PC-3 (cell line): ENCODE results near the gene LTB4R2. TPM values are rescaled to one million over a fixed set of nuclear protein-coding genes. Genes with fewer than 3 reads are reported as not detected.

Experiments
- ATAC-seq: fragments of 200-7000 bp; cut with Tn5 transposase; 2 replicates; pipeline ENCODE4 v1.9.1; 2020; ENCODE audit warnings: mild to moderate bottlenecking, moderate library complexity
- BruUV-seq: library from RNA; stranded (reverse); fragments of 400-500 nt; replicated peaks from 2 replicates; lab custom pipeline; 2021; lab: Mats Ljungman, UMichigan
- CTCF ChIA-PET: fragments of 300-600 bp; sonication (Branson Sonifier 250); formaldehyde crosslinking; loops from one replicate; lab custom pipeline; 2022; ENCODE audit warnings: antibody characterized with exemption; lab: Charles Lee
- POLR2A ChIA-PET: fragments of 300-600 bp; sonication (Branson Sonifier 250); formaldehyde crosslinking; loops from one replicate; lab custom pipeline; 2022; ENCODE audit warnings: antibody characterized with exemption; ENCODE audit not compliant: unreplicated experiment; lab: Charles Lee
- DNase-seq: peaks from one replicate; pipeline ENCODE4 v3.0.0-alpha.2; 2015
- H2AFZ ChIP-seq: fragments of 300-600 bp; sonication (generic); 2 replicates; pipeline ENCODE4 v1.6.0; 2016; ENCODE audit warnings: antibody characterized with exemption, low read length
- H3F3A ChIP-seq: fragments of 300-600 bp; sonication (generic); one replicate; pipeline ENCODE4 v1.6.0; 2017; ENCODE audit warnings: antibody characterized with exemption, low read length, control low read depth, mild to moderate bottlenecking; ENCODE audit not compliant: unreplicated experiment
- H3K27ac ChIP-seq: fragments of 300-600 bp; sonication (generic); 2 replicates; pipeline ENCODE4 v1.5.1; 2016; ENCODE audit warnings: mild to moderate bottlenecking, low read length
- H3K27me3 ChIP-seq: fragments of 300-600 bp; sonication (generic); 2 replicates; pipeline ENCODE4 v1.6.1; 2016; ENCODE audit warnings: low read length, mixed read lengths
- H3K36me3 ChIP-seq: fragments of 300-600 bp; sonication (generic); 2 replicates; pipeline ENCODE4 v1.6.1; 2016; ENCODE audit warnings: low read depth, mixed run types, low read length, mixed read lengths
- H3K4me1 ChIP-seq: fragments of 300-600 bp; sonication (generic); 2 replicates; pipeline ENCODE4 v1.5.1; 2016; ENCODE audit warnings: low read length; ENCODE audit not compliant: insufficient read depth
- H3K4me2 ChIP-seq: fragments of 300-600 bp; sonication (generic); 2 replicates; pipeline ENCODE4 v1.6.0; 2016; ENCODE audit warnings: low read length
- H3K4me3 ChIP-seq: fragments of 300-600 bp; sonication (generic); 2 replicates; pipeline ENCODE4 v1.5.1; 2016; ENCODE audit warnings: mild to moderate bottlenecking, low read length, mixed read lengths
- H3K79me2 ChIP-seq: fragments of 300-600 bp; sonication (generic); 2 replicates; pipeline ENCODE4 v1.6.1; 2017; ENCODE audit warnings: low read length, mixed read lengths
- H3K9ac ChIP-seq: fragments of 300-600 bp; sonication (generic); 2 replicates; pipeline ENCODE4 v1.6.0; 2016; ENCODE audit warnings: mild to moderate bottlenecking, low read length
- H3K9me2 ChIP-seq: fragments of 300-600 bp; sonication (generic); replicated peaks from 2 replicates; pipeline ENCODE4 v1.6.1; 2016; ENCODE audit warnings: mixed run types, low read length, mixed read lengths
- H3K9me3 ChIP-seq: fragments of 300-600 bp; sonication (generic); 2 replicates; pipeline ENCODE4 v1.6.1; 2016; ENCODE audit warnings: low read length, mixed read lengths
- H4K20me1 ChIP-seq: fragments of 300-600 bp; sonication (generic); 2 replicates; pipeline ENCODE4 v1.6.1; 2016; ENCODE audit warnings: low read length, mixed read lengths
- EZH2 ChIP-seq: fragments of 300-600 bp; sonication (generic); IDR thresholded peaks from one replicate; pipeline ENCODE4 v1.6.1; 2017; ENCODE audit warnings: antibody characterized with exemption, mild to moderate bottlenecking, low read length; ENCODE audit not compliant: unreplicated experiment
- EZH2phosphoT487 ChIP-seq: fragments of 300-600 bp; sonication (generic); IDR thresholded peaks from 2 replicates; pipeline ENCODE4 v1.6.1; 2018; ENCODE audit warnings: mild to moderate bottlenecking, antibody characterized with exemption, low read length, borderline replicate concordance
- intact Hi-C: fragments of 100-400 bp; cut with micrococcal nuclease; formaldehyde crosslinking; loops from 2 replicates; pipeline ENCODE4 v1.9.0; 2023
- total RNA-seq: library from RNA; depleted of rRNA; stranded (reverse); fragments of >200 nt; gene quantifications from 2 replicates; pipeline ENCODE4 v1.2.3, GENCODE V29; 2014
- TF ChIP-seq, protein P1 (sequence below): fragments of 300-600 bp; sonication (generic); conservative IDR thresholded peaks from 2 replicates; pipeline ENCODE4 v1.5.1; 2017; ENCODE audit warnings: antibody characterized with exemption, low read depth, mild to moderate bottlenecking, low read length

Gene LTB4R2
- total RNA-seq, 1 experiment from 2014 or later = 9.3 TPM

GRCh38 chr14:24335461-24336171 is 25.7 kb downstream of the LTB4R2 start:
- H3K27ac ChIP-seq = no peak overlapping the region
- ChIA-PET CTCF (no interaction called here), POLR2A (no interaction called here)
- TF ChIP-seq, protein P1, sequence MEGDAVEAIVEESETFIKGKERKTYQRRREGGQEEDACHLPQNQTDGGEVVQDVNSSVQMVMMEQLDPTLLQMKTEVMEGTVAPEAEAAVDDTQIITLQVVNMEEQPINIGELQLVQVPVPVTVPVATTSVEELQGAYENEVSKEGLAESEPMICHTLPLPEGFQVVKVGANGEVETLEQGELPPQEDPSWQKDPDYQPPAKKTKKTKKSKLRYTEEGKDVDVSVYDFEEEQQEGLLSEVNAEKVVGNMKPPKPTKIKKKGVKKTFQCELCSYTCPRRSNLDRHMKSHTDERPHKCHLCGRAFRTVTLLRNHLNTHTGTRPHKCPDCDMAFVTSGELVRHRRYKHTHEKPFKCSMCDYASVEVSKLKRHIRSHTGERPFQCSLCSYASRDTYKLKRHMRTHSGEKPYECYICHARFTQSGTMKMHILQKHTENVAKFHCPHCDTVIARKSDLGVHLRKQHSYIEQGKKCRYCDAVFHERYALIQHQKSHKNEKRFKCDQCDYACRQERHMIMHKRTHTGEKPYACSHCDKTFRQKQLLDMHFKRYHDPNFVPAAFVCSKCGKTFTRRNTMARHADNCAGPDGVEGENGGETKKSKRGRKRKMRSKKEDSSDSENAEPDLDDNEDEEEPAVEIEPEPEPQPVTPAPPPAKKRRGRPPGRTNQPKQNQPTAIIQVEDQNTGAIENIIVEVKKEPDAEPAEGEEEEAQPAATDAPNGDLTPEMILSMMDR = no peak
- TF ChIP-seq EZH2phosphoT487 (no peak), EZH2 (no peak)
- no peak overlapping the region for H3K4me2 ChIP-seq
- no peaks in the 10 kb centered on the region for H4K20me1 ChIP-seq
- H3F3A ChIP-seq = no peaks in the 10 kb centered on the region
- no peak overlapping the region for H3K9ac ChIP-seq
- no peak overlapping the region for H3K4me3 ChIP-seq
- H3K27me3 ChIP-seq = no peaks in the 10 kb centered on the region
- H3K9me3 ChIP-seq = no peaks in the 10 kb centered on the region
- H3K36me3 ChIP-seq = no peaks in the 10 kb centered on the region
- no peak for ATAC-seq
- H3K79me2 ChIP-seq = no peaks in the 10 kb centered on the region
- no peak overlapping the region for H2AFZ ChIP-seq
- BruUV-seq = no TSS peak
- H3K4me1 ChIP-seq = peaks cover 5% of the 10 kb centered on the region; the same call in 1 of the 2 replicates
- intact Hi-C loops = no loop called here
- no peaks in the 10 kb centered on the region for H3K9me2 ChIP-seq
- DNase-seq = no peak

DNA sequence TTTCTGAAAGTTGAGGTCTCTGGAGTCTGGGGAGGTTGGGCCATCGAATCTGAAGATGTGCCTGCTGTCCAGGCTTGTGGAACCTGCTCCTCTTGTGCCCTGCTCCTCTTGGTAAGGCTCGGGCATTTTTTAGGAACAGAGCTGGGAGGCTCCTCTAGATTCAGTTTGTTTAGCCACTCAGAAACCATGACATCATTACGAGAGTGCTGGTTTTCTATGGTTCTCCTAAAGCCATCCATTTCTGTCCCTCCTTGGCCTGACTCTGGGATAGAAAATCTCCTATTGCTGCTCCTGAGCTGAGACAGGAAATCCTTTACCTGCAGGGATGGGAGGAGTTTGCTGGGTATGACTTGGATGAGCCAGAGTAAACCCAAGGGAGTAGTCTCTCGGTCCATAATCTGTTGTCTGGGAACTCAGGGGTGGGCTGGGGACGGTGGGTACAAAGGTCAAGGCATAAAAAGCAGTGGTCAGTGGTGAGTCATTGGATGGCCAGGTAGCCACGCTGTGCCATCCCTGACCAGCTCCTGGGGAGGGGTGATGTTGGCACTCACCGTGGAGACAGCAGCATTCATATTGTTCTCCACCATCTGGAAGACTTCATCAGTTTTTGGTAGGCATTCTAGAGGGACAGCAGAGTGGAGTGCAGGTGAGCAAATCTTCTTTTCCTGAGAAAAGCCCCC is 27.3 kb downstream of the LTB4R2 start:
- POLR2A ChIA-PET = no interaction called here
- Histone ChIP-seq H3K27me3 (no peaks in the 10 kb centered on the region), H3K4me3 (no peak overlapping the region), H3K4me1 (peaks cover 5% of the 10 kb centered on the region; the same call in 1 of the 2 replicates), H3K9ac (no peak overlapping the region), H3K27ac (no peak overlapping the region), H2AFZ (no peak overlapping the region), H3K9me3 (no peaks in the 10 kb centered on the region), H3K9me2 (no peaks in the 10 kb centered on the region), H3K4me2 (no peak overlapping the region), H3K79me2 (no peaks in the 10 kb centered on the region), H4K20me1 (no peaks in the 10 kb centered on the region), H3K36me3 (no peaks in the 10 kb centered on the region), H3F3A (no peaks in the 10 kb centered on the region)
- TF ChIP-seq EZH2phosphoT487 (no peak), EZH2 (no peak)
- TF ChIP-seq, protein P1 = no peak
- no peak for DNase-seq
- no peak for ATAC-seq
- CTCF ChIA-PET = no interaction called here
- intact Hi-C loops = no loop called here
- no TSS peak for BruUV-seq

DNA sequence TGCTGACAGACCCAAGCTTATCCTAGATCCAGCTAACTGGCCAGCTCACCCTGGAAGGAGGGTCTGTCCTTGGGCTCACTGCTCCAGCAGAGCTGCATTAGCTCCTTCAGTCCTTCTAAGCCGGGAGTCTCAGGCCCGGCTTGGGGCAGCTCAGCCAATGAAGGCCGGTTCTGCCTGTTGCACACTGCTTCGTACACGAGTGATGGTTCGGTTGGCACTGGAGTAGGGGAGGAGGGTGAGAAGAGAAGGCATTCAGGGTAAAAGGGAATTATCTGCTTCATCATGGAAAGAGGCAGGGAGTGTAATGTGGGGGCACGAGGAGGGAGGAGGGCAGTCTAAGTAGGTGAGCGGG is 27.9 kb downstream of the LTB4R2 start:
- POLR2A ChIA-PET = no interaction called here
- Histone ChIP-seq H3K9me2 (no peaks in the 10 kb centered on the region), H4K20me1 (no peaks in the 10 kb centered on the region), H3K4me1 (peaks cover 5% of the 10 kb centered on the region; the same call in 1 of the 2 replicates), H3F3A (no peaks in the 10 kb centered on the region), H3K36me3 (no peaks in the 10 kb centered on the region), H2AFZ (no peak overlapping the region), H3K4me3 (no peak overlapping the region), H3K27me3 (no peaks in the 10 kb centered on the region), H3K27ac (no peak overlapping the region), H3K79me2 (no peaks in the 10 kb centered on the region), H3K9ac (no peak overlapping the region), H3K4me2 (no peak overlapping the region), H3K9me3 (no peaks in the 10 kb centered on the region)
- BruUV-seq = no TSS peak
- TF ChIP-seq, protein P1 = no peak
- TF ChIP-seq EZH2phosphoT487 (no peak), EZH2 (no peak)
- CTCF ChIA-PET = no interaction called here
- ATAC-seq (no peak), DNase-seq (no peak)
- intact Hi-C loops = no loop called here
